ENCODE measurements around the gene TOPORS.

- TF ChIP-seq POLR2AphosphoS5 (IDR thresholded peaks at IDR 0.05; ENCODE audit: low read depth, low read length) (no peak), REST (IDR thresholded peaks at IDR 0.05; ENCODE audit: insufficient read depth in 1 of 2, low read depth in 2 of 2, low read length in 2 of 2) (no peak), TAF1 (IDR thresholded peaks at IDR 0.05; ENCODE audit: borderline replicate concordance, insufficient read depth, low read length) (no peak), SIN3A (IDR thresholded peaks at IDR 0.05; ENCODE audit: borderline replicate concordance, insufficient read depth, low read length) (no peak)
Observed at GRCh38 chr9:32508728-32509127, 43.7 kb downstream of the TOPORS start.

Measured in PFSK-1 (cell line).